ENCODE data around the gene RAMP2. TPM values are rescaled to one million over a fixed set of nuclear protein-coding genes. Genes with fewer than 3 reads are reported as not detected.

Gene RAMP2
- total RNA-seq, 1 experiment from 2014 or later, result 10.9 TPM

DNA sequence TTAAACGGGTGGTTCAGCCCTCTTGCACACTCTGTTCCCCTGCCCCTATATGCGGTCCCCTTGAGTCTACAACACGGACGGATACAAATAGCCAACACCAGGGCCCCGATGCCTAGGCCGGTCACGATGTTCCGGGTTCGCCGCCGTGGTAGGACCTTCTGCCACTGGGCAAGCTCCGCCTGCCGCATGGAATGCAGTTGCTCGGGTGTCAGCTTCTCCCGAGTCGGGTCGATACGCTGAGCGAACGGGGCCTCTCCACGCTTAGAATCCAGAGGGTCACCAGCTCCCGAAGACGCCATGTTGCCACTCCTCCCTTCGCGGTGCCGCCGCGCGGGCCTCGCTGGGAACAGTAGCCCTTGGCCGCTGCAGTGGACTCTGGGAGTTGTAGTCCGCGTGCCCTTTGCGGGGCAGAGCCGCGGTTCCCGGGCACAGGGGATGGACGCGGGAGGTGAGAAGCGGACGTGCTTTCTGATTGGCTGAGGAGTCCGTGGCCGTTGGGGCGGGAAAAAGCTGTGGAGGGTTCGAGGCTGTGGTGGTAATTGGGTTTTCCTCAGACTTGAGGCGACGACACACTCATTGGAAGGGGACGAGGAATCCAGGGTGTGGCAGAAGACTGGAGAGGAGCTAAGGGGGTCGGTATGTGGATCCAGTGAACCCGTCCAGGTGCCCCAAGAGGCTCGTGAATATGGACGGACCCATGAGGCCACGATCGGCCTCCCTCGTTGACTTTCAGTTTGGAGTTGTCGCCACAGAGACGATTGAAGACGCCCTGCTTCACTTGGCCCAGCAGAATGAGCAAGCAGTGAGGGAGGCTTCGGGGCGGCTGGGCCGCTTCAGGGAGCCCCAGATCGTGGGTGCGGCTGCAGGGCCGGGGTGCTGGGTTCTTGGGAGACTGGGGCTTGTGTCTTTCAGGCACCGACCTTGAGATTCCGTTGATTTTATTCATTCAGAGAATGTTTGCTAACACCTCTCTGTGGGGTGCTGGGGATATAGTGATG lies 37.7 kb downstream of the RAMP2 start, which contains the start of the genes CNTD1 and COA3 (continued):
- TF ChIP-seq, protein P1, sequence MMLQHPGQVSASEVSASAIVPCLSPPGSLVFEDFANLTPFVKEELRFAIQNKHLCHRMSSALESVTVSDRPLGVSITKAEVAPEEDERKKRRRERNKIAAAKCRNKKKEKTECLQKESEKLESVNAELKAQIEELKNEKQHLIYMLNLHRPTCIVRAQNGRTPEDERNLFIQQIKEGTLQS (CRISPR knock-in tag; conservative IDR thresholded peaks at IDR 0.05), result no peak
- TF ChIP-seq, protein P2, sequence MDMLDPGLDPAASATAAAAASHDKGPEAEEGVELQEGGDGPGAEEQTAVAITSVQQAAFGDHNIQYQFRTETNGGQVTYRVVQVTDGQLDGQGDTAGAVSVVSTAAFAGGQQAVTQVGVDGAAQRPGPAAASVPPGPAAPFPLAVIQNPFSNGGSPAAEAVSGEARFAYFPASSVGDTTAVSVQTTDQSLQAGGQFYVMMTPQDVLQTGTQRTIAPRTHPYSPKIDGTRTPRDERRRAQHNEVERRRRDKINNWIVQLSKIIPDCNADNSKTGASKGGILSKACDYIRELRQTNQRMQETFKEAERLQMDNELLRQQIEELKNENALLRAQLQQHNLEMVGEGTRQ (CRISPR knock-in tag; IDR thresholded peaks at IDR 0.05), result no peak; the same call in 1 of the 2 replicates
- peak; percentile 98 for TF ChIP-seq NFE2L1 (CRISPR knock-in tag; IDR thresholded peaks at IDR 0.05)
- TF ChIP-seq ZNF416 (CRISPR knock-in tag; IDR thresholded peaks at IDR 0.05), result no peak
- TF ChIP-seq, protein P3, sequence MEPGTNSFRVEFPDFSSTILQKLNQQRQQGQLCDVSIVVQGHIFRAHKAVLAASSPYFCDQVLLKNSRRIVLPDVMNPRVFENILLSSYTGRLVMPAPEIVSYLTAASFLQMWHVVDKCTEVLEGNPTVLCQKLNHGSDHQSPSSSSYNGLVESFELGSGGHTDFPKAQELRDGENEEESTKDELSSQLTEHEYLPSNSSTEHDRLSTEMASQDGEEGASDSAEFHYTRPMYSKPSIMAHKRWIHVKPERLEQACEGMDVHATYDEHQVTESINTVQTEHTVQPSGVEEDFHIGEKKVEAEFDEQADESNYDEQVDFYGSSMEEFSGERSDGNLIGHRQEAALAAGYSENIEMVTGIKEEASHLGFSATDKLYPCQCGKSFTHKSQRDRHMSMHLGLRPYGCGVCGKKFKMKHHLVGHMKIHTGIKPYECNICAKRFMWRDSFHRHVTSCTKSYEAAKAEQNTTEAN (CRISPR knock-in tag; IDR thresholded peaks at IDR 0.05), result peak; percentile 66
- TF ChIP-seq NFATC4 (CRISPR knock-in tag; IDR thresholded peaks at IDR 0.05), result no peak
- no peak for TF ChIP-seq ZNF121 (CRISPR knock-in tag; IDR thresholded peaks at IDR 0.05)
- TF ChIP-seq FOXP1 (CRISPR knock-in tag; IDR thresholded peaks at IDR 0.05; ENCODE audit: borderline replicate concordance), result peak; percentile 97
- TF ChIP-seq ZNF423 (CRISPR knock-in tag; IDR thresholded peaks at IDR 0.05), result no peak
- TF ChIP-seq ZNF512 (CRISPR knock-in tag; IDR thresholded peaks at IDR 0.05; ENCODE audit: borderline replicate concordance), result no peak
- TF ChIP-seq, protein P4, sequence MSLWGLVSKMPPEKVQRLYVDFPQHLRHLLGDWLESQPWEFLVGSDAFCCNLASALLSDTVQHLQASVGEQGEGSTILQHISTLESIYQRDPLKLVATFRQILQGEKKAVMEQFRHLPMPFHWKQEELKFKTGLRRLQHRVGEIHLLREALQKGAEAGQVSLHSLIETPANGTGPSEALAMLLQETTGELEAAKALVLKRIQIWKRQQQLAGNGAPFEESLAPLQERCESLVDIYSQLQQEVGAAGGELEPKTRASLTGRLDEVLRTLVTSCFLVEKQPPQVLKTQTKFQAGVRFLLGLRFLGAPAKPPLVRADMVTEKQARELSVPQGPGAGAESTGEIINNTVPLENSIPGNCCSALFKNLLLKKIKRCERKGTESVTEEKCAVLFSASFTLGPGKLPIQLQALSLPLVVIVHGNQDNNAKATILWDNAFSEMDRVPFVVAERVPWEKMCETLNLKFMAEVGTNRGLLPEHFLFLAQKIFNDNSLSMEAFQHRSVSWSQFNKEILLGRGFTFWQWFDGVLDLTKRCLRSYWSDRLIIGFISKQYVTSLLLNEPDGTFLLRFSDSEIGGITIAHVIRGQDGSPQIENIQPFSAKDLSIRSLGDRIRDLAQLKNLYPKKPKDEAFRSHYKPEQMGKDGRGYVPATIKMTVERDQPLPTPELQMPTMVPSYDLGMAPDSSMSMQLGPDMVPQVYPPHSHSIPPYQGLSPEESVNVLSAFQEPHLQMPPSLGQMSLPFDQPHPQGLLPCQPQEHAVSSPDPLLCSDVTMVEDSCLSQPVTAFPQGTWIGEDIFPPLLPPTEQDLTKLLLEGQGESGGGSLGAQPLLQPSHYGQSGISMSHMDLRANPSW (CRISPR knock-in tag; conservative IDR thresholded peaks at IDR 0.05; ENCODE audit: low read depth), result no peak; the same call in 1 of the 2 replicates
- TF ChIP-seq KAT7 (CRISPR knock-in tag; IDR thresholded peaks at IDR 0.05; ENCODE audit: borderline replicate concordance), result no peak
- TF ChIP-seq, protein P5, sequence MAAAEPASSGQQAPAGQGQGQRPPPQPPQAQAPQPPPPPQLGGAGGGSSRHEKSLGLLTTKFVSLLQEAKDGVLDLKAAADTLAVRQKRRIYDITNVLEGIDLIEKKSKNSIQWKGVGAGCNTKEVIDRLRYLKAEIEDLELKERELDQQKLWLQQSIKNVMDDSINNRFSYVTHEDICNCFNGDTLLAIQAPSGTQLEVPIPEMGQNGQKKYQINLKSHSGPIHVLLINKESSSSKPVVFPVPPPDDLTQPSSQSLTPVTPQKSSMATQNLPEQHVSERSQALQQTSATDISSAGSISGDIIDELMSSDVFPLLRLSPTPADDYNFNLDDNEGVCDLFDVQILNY (CRISPR knock-in tag; IDR thresholded peaks at IDR 0.05), result peak; percentile 98
- TF ChIP-seq, protein P6, sequence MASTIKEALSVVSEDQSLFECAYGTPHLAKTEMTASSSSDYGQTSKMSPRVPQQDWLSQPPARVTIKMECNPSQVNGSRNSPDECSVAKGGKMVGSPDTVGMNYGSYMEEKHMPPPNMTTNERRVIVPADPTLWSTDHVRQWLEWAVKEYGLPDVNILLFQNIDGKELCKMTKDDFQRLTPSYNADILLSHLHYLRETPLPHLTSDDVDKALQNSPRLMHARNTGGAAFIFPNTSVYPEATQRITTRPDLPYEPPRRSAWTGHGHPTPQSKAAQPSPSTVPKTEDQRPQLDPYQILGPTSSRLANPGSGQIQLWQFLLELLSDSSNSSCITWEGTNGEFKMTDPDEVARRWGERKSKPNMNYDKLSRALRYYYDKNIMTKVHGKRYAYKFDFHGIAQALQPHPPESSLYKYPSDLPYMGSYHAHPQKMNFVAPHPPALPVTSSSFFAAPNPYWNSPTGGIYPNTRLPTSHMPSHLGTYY (CRISPR knock-in tag; IDR thresholded peaks at IDR 0.05), result no peak
- TF ChIP-seq FOXJ3 (CRISPR knock-in tag; IDR thresholded peaks at IDR 0.05; ENCODE audit: borderline replicate concordance), result no peak
- no peak for TF ChIP-seq JAZF1 (CRISPR knock-in tag; IDR thresholded peaks at IDR 0.05)
- TF ChIP-seq ZNF396 (CRISPR knock-in tag; IDR thresholded peaks at IDR 0.05; ENCODE audit: borderline replicate concordance), result no peak
- peak; percentile 65; the same call in 1 of the 2 replicates for TF ChIP-seq FOXP4 (CRISPR knock-in tag; IDR thresholded peaks at IDR 0.05)
- TF ChIP-seq PRDM15 (CRISPR knock-in tag; IDR thresholded peaks at IDR 0.05), result no peak
- TF ChIP-seq NR1H2 (CRISPR knock-in tag; IDR thresholded peaks at IDR 0.05), result no peak
- no peak for TF ChIP-seq RORB (CRISPR knock-in tag; IDR thresholded peaks at IDR 0.05)
- TF ChIP-seq MLX (CRISPR knock-in tag; IDR thresholded peaks at IDR 0.05), result no peak
